Measurements from ENCODE around the gene SYNPO2.

The SYNPO2 gene

DNA sequence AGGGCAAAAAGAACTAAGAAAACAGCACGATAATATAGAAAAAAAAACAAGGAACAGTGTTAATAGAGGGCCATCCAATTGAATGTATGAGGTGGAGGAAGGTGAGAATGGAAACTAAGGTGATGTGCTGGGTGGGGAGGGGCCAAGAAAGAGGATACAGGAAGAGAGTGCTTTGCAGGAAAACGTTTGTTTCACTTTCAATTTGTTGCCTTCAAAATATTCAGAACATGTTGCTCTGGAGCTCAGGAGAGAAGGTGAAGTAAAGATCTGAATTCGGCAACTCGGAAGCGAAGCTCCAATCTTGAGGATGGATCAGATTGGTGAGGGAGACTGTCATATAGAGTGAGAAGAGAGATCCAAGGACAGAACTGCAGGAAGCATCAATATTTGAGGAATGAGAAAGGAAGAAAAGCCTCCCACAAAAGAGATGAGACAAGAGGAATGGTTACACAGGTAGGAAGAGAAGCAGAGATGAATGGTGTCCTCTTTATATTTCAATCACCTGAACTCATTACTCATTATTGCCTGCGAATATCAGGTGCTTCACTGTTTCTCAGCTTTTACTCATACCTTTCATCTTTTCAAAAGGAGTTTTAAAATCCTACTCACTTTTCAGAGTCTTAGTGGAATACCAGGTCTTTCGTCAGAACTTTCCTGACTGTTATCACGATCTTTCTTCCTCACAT lies 38.0 kb upstream of the SYNPO2 start:
- H3K79me2 ChIP-seq (ENCODE audit: insufficient read depth, low read length), result no peaks in the 10 kb centered on the region
- no peak overlapping the region for H3K4me3 ChIP-seq (ENCODE audit: insufficient read depth, low read length, poor library complexity, severe bottlenecking)
- H3K36me3 ChIP-seq (ENCODE audit: low read length), result no peaks in the 10 kb centered on the region
- H3F3A ChIP-seq (ENCODE audit: insufficient read depth), result no peaks in the 10 kb centered on the region
- no peak overlapping the region for H3K27ac ChIP-seq (ENCODE audit: low read depth, low read length)
- H3K4me2 ChIP-seq (ENCODE audit: low read depth, low read length, poor library complexity, severe bottlenecking), result peak overlapping the region; percentile 22
- H3K9me2 ChIP-seq (replicated peaks; ENCODE audit: insufficient read depth, low read length), result no peaks in the 10 kb centered on the region
- no peaks in the 10 kb centered on the region for H3K9me3 ChIP-seq (ENCODE audit: insufficient read depth, low read length)
- TF ChIP-seq, protein P1, sequence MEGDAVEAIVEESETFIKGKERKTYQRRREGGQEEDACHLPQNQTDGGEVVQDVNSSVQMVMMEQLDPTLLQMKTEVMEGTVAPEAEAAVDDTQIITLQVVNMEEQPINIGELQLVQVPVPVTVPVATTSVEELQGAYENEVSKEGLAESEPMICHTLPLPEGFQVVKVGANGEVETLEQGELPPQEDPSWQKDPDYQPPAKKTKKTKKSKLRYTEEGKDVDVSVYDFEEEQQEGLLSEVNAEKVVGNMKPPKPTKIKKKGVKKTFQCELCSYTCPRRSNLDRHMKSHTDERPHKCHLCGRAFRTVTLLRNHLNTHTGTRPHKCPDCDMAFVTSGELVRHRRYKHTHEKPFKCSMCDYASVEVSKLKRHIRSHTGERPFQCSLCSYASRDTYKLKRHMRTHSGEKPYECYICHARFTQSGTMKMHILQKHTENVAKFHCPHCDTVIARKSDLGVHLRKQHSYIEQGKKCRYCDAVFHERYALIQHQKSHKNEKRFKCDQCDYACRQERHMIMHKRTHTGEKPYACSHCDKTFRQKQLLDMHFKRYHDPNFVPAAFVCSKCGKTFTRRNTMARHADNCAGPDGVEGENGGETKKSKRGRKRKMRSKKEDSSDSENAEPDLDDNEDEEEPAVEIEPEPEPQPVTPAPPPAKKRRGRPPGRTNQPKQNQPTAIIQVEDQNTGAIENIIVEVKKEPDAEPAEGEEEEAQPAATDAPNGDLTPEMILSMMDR (IDR thresholded peaks at IDR 0.05; ENCODE audit: insufficient read depth, low read length, poor library complexity, severe bottlenecking), result no peak
- no peak for TF ChIP-seq EZH2phosphoT487 (conservative IDR thresholded peaks at IDR 0.05; ENCODE audit: low read length)
- no peaks in the 10 kb centered on the region for H4K20me1 ChIP-seq (ENCODE audit: low read depth, low read length)
- H3K27me3 ChIP-seq (ENCODE audit: low read length), result no peaks in the 10 kb centered on the region
- no peak overlapping the region for H3K9ac ChIP-seq (ENCODE audit: low read length)
- H2AFZ ChIP-seq (ENCODE audit: low read depth, low read length, severe bottlenecking), result no peak overlapping the region

DNA sequence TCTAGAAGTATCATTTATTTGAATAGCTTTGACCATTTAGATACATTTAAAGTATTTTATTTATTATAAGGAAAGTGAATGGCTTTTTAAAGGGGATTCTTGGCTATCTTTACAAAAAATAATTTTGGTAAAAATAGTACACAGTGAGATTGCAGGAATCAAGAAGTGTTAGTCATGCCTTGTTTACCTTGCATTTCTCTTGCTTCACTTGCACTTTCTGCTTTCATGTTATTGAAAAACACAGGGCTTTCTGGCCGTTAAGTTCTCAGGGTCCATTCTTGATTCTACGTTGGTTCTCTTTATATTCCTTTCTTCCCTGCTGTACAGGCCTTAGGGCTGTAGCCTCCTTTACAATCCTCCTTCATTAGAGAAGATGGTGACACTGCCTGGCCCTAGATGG lies 30.9 kb upstream of the SYNPO2 start:
- no peaks in the 10 kb centered on the region for H3K27me3 ChIP-seq (ENCODE audit: low read length)
- H2AFZ ChIP-seq (ENCODE audit: low read depth, low read length, severe bottlenecking), result no peak overlapping the region
- TF ChIP-seq, protein P1 (IDR thresholded peaks at IDR 0.05; ENCODE audit: insufficient read depth, low read length, poor library complexity, severe bottlenecking), result no peak
- TF ChIP-seq EZH2phosphoT487 (conservative IDR thresholded peaks at IDR 0.05; ENCODE audit: low read length), result no peak
- H3F3A ChIP-seq (ENCODE audit: insufficient read depth), result no peaks in the 10 kb centered on the region
- no peaks in the 10 kb centered on the region for H3K9me3 ChIP-seq (ENCODE audit: insufficient read depth, low read length)
- no peak overlapping the region for H3K9ac ChIP-seq (ENCODE audit: low read length)
- H3K27ac ChIP-seq (ENCODE audit: low read depth, low read length), result no peak overlapping the region
- H3K79me2 ChIP-seq (ENCODE audit: insufficient read depth, low read length), result no peaks in the 10 kb centered on the region
- no peaks in the 10 kb centered on the region for H3K36me3 ChIP-seq (ENCODE audit: low read length)
- no peak overlapping the region for H3K4me3 ChIP-seq (ENCODE audit: insufficient read depth, low read length, poor library complexity, severe bottlenecking)
- no peaks in the 10 kb centered on the region for H4K20me1 ChIP-seq (ENCODE audit: low read depth, low read length)
- H3K4me2 ChIP-seq (ENCODE audit: low read depth, low read length, poor library complexity, severe bottlenecking), result no peak overlapping the region
- no peaks in the 10 kb centered on the region for H3K9me2 ChIP-seq (replicated peaks; ENCODE audit: insufficient read depth, low read length)

DNA sequence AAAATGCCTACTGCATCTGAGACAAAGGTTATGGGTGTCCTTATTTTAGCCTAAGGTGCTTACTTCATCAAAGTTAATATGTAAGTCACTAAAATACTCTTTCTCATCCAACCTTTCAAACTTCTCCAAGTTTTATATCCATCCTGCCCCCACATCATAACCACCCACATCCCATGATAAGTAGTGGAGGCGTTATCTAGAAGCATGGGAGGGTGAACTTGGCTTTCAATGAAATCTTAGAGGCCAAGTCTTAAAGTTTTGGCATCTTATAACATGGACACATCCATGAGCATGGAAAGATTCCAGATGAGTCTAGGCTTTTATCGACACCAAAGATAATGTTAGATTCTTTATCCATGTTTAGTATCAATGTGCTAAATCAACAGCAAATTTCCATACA lies 29.9 kb upstream of the SYNPO2 start:
- Histone ChIP-seq H3K9me2 (replicated peaks; ENCODE audit: insufficient read depth, low read length) (no peaks in the 10 kb centered on the region), H3K79me2 (ENCODE audit: insufficient read depth, low read length) (no peaks in the 10 kb centered on the region), H3K4me3 (ENCODE audit: insufficient read depth, low read length, poor library complexity, severe bottlenecking) (no peak overlapping the region), H2AFZ (ENCODE audit: low read depth, low read length, severe bottlenecking) (no peak overlapping the region), H4K20me1 (ENCODE audit: low read depth, low read length) (no peaks in the 10 kb centered on the region), H3K4me2 (ENCODE audit: low read depth, low read length, poor library complexity, severe bottlenecking) (no peak overlapping the region), H3F3A (ENCODE audit: insufficient read depth) (no peaks in the 10 kb centered on the region), H3K36me3 (ENCODE audit: low read length) (no peaks in the 10 kb centered on the region), H3K9me3 (ENCODE audit: insufficient read depth, low read length) (no peaks in the 10 kb centered on the region), H3K27ac (ENCODE audit: low read depth, low read length) (no peak overlapping the region), H3K9ac (ENCODE audit: low read length) (no peak overlapping the region), H3K27me3 (ENCODE audit: low read length) (no peaks in the 10 kb centered on the region)
- TF ChIP-seq, protein P1 (IDR thresholded peaks at IDR 0.05; ENCODE audit: insufficient read depth, low read length, poor library complexity, severe bottlenecking), result no peak
- TF ChIP-seq EZH2phosphoT487 (conservative IDR thresholded peaks at IDR 0.05; ENCODE audit: low read length), result no peak
